ENCODE measurements around the gene CNTNAP2. TPM values are rescaled to one million over a fixed set of nuclear protein-coding genes. Genes with fewer than 3 reads are reported as not detected.

CNTNAP2 gene
- total RNA-seq, 6 experiments from 2014 or later, result 1.8 to 8.1 (median 3.9) TPM

DNA sequence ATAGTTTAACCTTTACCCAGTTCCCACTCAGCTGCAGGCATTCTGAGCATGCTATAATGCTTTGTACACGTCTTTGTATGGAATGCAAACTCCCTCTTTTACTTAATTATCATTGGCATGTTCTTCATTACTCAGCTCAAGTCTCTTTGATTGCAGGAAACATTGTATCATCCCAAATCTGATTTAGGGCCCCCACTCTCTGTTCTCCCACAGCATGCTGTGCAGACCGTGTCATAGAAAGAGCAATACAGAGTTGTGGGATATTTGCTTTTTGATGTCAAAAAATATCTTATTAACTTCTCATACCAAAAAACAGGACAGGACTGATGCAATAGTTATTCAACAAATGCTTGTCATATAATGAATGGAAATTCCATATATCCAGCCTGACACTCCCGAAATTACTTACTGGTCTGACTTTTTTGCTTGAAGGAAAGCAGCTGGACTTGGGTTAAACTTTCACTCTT lies 1392.5 kb downstream of the CNTNAP2 start:
- H3K27me3 ChIP-seq, result no peaks in the 10 kb centered on the region
- 19% methylated on average over 3 of the region's 3 CpGs for WGBS (ENCODE audit: insufficient coverage, low coverage, low lambda C conversion rate, missing lambda C conversion rate)
- no peaks in the 10 kb centered on the region for H3K4me1 ChIP-seq
- no peaks in the 10 kb centered on the region for H3K36me3 ChIP-seq
- DNase-seq (no peak), ATAC-seq (no peak)
- TF ChIP-seq, protein P1, sequence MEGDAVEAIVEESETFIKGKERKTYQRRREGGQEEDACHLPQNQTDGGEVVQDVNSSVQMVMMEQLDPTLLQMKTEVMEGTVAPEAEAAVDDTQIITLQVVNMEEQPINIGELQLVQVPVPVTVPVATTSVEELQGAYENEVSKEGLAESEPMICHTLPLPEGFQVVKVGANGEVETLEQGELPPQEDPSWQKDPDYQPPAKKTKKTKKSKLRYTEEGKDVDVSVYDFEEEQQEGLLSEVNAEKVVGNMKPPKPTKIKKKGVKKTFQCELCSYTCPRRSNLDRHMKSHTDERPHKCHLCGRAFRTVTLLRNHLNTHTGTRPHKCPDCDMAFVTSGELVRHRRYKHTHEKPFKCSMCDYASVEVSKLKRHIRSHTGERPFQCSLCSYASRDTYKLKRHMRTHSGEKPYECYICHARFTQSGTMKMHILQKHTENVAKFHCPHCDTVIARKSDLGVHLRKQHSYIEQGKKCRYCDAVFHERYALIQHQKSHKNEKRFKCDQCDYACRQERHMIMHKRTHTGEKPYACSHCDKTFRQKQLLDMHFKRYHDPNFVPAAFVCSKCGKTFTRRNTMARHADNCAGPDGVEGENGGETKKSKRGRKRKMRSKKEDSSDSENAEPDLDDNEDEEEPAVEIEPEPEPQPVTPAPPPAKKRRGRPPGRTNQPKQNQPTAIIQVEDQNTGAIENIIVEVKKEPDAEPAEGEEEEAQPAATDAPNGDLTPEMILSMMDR (IDR thresholded peaks at IDR 0.05), result no peak
- TF ChIP-seq POLR2A (IDR thresholded peaks at IDR 0.05), result no peak
- no peaks in the 10 kb centered on the region for H3K9me3 ChIP-seq
- no peak overlapping the region for H3K4me3 ChIP-seq
- intact Hi-C loops (cut with DNase I), result no loop called here
- H3K27ac ChIP-seq, result no peak overlapping the region

DNA sequence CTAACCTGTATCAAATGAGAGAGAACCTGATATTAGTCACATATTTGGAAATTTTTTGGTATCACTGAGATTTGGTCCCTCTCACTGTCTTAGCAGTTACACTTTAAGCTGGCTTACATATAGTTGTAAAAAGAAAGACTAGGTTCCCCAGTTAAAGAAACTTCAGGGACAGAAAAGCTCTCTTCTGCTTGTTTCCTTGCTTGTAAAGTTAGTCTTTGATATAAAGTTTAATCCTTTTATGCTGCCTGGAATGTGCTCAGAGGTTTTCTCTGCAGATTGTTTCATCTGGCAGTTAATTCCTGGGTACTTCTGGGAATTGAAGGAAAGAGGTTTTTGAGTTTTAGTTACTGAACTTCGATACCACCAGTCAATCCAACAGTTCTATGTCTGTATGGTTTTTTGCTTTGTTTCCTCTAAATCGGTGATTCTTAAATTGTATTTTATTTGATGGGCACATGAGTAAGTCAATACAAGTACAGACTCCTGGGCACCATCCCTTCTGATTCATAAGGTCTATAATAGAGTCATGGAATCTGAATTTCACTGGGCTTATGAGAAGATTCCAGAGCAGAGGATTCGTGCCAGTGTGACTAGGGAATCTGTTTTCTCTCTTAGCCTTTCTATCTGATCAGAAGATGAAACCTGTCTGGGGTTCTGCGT lies 1393.1 kb downstream of the CNTNAP2 start:
- Histone ChIP-seq H3K36me3 (no peaks in the 10 kb centered on the region), H3K4me3 (no peak overlapping the region), H3K27me3 (no peaks in the 10 kb centered on the region), H3K4me1 (no peaks in the 10 kb centered on the region), H3K9me3 (no peaks in the 10 kb centered on the region), H3K27ac (no peak overlapping the region)
- intact Hi-C loops (cut with DNase I), result no loop called here
- DNase-seq (no peak), ATAC-seq (no peak)
- 55% methylated on average over 4 of the region's 4 CpGs for WGBS (ENCODE audit: insufficient coverage, low coverage, low lambda C conversion rate, missing lambda C conversion rate)
- TF ChIP-seq, protein P1 (IDR thresholded peaks at IDR 0.05), result no peak
- TF ChIP-seq POLR2A (IDR thresholded peaks at IDR 0.05), result no peak

DNA sequence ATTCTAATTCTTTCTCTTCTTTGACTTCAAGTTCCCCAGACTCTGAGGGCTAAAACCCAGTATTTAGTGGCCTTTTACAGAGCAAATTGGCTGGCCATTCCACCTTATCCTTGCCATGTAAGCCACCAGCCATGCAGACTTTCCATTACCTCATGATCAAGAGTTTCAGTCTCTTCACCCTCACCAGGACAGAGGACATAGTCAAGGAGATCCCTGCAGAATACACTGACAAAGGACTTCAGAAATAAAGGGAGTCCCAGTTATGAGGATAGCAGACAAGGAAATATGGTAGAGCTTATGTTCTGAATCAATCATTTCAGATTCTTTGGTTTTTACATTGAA lies 1393.6 kb downstream of the CNTNAP2 start:
- DNase-seq, result no peak
- Histone ChIP-seq H3K27me3 (no peaks in the 10 kb centered on the region), H3K4me1 (no peaks in the 10 kb centered on the region), H3K36me3 (no peaks in the 10 kb centered on the region), H3K4me3 (no peak overlapping the region), H3K9me3 (no peaks in the 10 kb centered on the region), H3K27ac (no peak overlapping the region)
- no peak for ATAC-seq
- TF ChIP-seq POLR2A (IDR thresholded peaks at IDR 0.05), result no peak
- TF ChIP-seq, protein P1 (IDR thresholded peaks at IDR 0.05), result no peak
- intact Hi-C loops (cut with DNase I), result no loop called here

DNA sequence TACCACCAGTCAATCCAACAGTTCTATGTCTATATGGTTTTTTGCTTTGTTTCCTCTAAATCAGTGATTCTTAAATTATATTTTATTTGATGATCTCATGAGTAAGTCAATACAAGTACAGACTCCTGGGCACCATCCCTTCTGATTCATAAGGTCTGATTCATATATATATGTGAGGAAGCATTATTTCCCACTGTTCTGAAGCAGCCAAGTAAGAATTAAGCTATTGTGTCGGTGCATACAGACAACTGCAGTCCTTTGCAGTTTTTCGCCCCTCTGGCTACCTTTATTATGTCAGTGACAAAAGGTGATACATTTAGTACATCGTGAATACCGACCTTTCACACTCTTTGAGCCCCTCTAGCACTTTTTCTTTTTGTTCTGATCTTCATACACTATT lies 1394.3 kb downstream of the CNTNAP2 start:
- no peaks in the 10 kb centered on the region for H3K9me3 ChIP-seq
- no peaks in the 10 kb centered on the region for H3K4me1 ChIP-seq
- H3K27ac ChIP-seq, result no peak overlapping the region
- ATAC-seq (no peak), DNase-seq (no peak)
- H3K4me3 ChIP-seq, result no peak overlapping the region
- intact Hi-C loops (cut with DNase I), result no loop called here
- WGBS (ENCODE audit: insufficient coverage, low coverage, low lambda C conversion rate, missing lambda C conversion rate), result 36% methylated on average over 4 of the region's 4 CpGs
- H3K27me3 ChIP-seq, result no peaks in the 10 kb centered on the region
- H3K36me3 ChIP-seq, result no peaks in the 10 kb centered on the region
- TF ChIP-seq, protein P1 (IDR thresholded peaks at IDR 0.05), result no peak
- TF ChIP-seq POLR2A (IDR thresholded peaks at IDR 0.05), result no peak

DNA sequence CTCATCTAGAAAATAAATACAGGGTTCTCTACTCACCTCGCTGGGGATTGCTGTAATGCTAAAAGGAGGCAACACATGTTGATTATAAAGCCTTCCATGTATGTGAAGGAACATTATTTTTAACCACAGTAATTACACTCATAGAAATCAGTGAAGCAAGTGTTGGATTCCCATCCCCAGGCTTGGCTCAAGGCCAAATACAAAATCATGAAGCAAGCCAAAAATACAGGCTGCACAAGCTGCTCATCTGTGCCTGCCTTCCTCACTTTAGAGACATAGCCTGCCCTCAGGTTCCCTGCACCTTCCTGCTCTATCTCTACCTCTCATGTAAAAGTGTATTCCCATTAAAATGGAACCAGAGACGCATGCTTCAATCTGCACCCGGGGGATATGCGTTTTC lies 1396.8 kb downstream of the CNTNAP2 start:
- TF ChIP-seq, protein P1 (IDR thresholded peaks at IDR 0.05), result no peak
- TF ChIP-seq POLR2A (IDR thresholded peaks at IDR 0.05), result no peak
- Histone ChIP-seq H3K4me1 (no peaks in the 10 kb centered on the region), H3K27ac (no peak overlapping the region), H3K9me3 (no peaks in the 10 kb centered on the region), H3K36me3 (no peaks in the 10 kb centered on the region), H3K4me3 (no peak overlapping the region), H3K27me3 (no peaks in the 10 kb centered on the region)
- DNase-seq (no peak), ATAC-seq (no peak)
- 61% methylated on average over 3 of the region's 4 CpGs for WGBS (ENCODE audit: insufficient coverage, low coverage, low lambda C conversion rate, missing lambda C conversion rate)
- intact Hi-C loops (cut with DNase I), result no loop called here
